22Rv1 (cell line): Measurements from ENCODE around the gene ATG13.

Experiments used
- ZFX ChIP-seq: fragments of 450-650 bp; IDR thresholded peaks from 2 replicates; pipeline ENCODE4 v1.6.1; 2017; ENCODE audit warnings: antibody characterized with exemption, borderline replicate concordance
- TF ChIP-seq, protein P1 (sequence below): fragments of 450-650 bp; IDR thresholded peaks from 2 replicates; pipeline ENCODE4 v1.5.1; 2017; ENCODE audit warnings: mild to moderate bottlenecking

DNA sequence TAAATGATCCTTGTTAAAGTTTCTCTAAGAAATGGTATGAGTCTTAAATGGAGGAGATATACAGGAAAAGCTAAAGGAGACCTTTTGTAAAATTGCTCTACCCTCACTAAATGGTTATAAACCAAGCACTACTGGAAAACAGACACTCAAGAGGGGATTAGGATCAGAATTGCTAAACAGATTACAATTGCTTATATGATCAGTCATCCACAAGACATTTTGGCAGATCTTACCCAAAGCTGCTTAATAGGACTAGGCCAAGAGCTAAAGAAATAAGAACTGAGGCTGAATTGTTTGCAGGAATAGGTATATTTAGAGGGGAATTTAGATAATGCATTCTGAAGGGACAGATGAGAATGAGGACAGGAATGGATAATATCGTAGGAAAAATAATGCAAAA, 9.8 kb upstream of the ATG13 start:
- TF ChIP-seq, protein P1, sequence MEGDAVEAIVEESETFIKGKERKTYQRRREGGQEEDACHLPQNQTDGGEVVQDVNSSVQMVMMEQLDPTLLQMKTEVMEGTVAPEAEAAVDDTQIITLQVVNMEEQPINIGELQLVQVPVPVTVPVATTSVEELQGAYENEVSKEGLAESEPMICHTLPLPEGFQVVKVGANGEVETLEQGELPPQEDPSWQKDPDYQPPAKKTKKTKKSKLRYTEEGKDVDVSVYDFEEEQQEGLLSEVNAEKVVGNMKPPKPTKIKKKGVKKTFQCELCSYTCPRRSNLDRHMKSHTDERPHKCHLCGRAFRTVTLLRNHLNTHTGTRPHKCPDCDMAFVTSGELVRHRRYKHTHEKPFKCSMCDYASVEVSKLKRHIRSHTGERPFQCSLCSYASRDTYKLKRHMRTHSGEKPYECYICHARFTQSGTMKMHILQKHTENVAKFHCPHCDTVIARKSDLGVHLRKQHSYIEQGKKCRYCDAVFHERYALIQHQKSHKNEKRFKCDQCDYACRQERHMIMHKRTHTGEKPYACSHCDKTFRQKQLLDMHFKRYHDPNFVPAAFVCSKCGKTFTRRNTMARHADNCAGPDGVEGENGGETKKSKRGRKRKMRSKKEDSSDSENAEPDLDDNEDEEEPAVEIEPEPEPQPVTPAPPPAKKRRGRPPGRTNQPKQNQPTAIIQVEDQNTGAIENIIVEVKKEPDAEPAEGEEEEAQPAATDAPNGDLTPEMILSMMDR: no peak
- no peak for TF ChIP-seq ZFX
